Measurements from ENCODE around the gene KIDINS220. TPM values are rescaled to one million over a fixed set of nuclear protein-coding genes. Genes with fewer than 3 reads are reported as not detected.

KIDINS220 gene
- total and polyA plus RNA-seq, 2 of the 13 experiments (the other 11 are each of a cell fraction or from before 2014, with no cell fraction given): 25.2 to 32.3 TPM

DNA sequence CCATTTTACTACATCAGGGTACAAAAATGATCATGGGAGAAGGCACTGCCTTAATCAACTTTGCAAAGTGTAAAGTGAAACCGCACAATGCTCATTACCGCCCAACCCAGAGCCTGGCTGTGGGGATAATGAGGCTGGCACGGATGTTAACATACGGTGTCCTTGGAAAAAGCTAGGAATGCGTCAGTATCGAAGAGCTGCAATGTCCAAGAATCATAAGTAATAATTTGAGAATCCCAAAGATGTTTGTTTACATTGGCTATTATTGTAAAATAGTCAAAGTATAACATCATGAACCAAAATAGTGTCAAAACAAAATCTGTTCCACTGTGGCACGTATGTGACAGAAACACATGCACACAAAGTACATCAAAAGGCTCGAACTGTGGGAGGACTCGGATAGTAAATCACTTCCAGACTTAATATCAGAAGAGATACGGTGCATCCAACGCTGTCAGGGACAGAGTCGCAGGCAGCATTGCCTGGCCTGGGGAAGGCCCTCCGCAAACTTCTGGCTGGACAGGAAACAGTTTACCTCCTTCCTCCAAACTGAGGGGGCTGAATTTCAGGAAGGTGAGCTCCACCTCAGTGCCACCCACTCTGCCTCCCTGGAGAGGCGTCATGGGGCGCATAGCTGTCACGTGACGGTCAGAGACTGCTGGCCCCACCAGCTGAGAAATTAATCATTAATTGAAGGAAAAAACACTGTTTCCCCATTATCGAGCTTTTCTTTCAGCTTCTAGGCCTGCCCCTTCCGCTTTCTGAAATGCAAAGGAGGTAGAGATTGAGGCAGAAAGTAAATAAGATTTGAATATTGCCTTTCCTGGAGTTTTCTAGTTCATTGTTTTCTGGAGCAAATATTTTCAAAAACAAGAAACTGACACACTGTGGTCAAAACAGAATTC, 157.3 kb downstream of the KIDINS220 start (continued):
- peak; percentile 32; the same call in 1 of the 2 replicates for TF ChIP-seq RARG (CRISPR knock-in tag; IDR thresholded peaks at IDR 0.05; ENCODE audit: low read depth)
- TF ChIP-seq RELA (CRISPR knock-in tag; IDR thresholded peaks at IDR 0.05): 0 out of 2 replicates have a peak, but pooled peaks have one; percentile 32
- no peak for TF ChIP-seq CEBPB (IDR thresholded peaks at IDR 0.05; ENCODE audit: borderline replicate concordance, low read depth, low read length)
- TF ChIP-seq ZNF775 (CRISPR knock-in tag; IDR thresholded peaks at IDR 0.05; ENCODE audit: borderline replicate concordance): peak; percentile 43; the same call in 1 of the 2 replicates
- TF ChIP-seq, protein P1, sequence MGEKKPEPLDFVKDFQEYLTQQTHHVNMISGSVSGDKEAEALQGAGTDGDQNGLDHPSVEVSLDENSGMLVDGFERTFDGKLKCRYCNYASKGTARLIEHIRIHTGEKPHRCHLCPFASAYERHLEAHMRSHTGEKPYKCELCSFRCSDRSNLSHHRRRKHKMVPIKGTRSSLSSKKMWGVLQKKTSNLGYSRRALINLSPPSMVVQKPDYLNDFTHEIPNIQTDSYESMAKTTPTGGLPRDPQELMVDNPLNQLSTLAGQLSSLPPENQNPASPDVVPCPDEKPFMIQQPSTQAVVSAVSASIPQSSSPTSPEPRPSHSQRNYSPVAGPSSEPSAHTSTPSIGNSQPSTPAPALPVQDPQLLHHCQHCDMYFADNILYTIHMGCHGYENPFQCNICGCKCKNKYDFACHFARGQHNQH (CRISPR knock-in tag; IDR thresholded peaks at IDR 0.05): peak; percentile 91; the same call in 1 of the 2 replicates
- TF ChIP-seq SP4 (CRISPR knock-in tag; IDR thresholded peaks at IDR 0.05): peak; percentile 74
- peak; percentile 21; the same call in 1 of the 2 replicates for TF ChIP-seq ZNF788 (CRISPR knock-in tag; IDR thresholded peaks at IDR 0.05; ENCODE audit: borderline replicate concordance)
- TF ChIP-seq, protein P2, sequence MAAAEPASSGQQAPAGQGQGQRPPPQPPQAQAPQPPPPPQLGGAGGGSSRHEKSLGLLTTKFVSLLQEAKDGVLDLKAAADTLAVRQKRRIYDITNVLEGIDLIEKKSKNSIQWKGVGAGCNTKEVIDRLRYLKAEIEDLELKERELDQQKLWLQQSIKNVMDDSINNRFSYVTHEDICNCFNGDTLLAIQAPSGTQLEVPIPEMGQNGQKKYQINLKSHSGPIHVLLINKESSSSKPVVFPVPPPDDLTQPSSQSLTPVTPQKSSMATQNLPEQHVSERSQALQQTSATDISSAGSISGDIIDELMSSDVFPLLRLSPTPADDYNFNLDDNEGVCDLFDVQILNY (CRISPR knock-in tag; conservative IDR thresholded peaks at IDR 0.05): no peak
- TF ChIP-seq, protein P3, sequence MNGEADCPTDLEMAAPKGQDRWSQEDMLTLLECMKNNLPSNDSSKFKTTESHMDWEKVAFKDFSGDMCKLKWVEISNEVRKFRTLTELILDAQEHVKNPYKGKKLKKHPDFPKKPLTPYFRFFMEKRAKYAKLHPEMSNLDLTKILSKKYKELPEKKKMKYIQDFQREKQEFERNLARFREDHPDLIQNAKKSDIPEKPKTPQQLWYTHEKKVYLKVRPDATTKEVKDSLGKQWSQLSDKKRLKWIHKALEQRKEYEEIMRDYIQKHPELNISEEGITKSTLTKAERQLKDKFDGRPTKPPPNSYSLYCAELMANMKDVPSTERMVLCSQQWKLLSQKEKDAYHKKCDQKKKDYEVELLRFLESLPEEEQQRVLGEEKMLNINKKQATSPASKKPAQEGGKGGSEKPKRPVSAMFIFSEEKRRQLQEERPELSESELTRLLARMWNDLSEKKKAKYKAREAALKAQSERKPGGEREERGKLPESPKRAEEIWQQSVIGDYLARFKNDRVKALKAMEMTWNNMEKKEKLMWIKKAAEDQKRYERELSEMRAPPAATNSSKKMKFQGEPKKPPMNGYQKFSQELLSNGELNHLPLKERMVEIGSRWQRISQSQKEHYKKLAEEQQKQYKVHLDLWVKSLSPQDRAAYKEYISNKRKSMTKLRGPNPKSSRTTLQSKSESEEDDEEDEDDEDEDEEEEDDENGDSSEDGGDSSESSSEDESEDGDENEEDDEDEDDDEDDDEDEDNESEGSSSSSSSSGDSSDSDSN (CRISPR knock-in tag; IDR thresholded peaks at IDR 0.05): peak; percentile 79
- peak; percentile 96; the same call in 1 of the 2 replicates for TF ChIP-seq GLI4 (CRISPR knock-in tag; IDR thresholded peaks at IDR 0.05; ENCODE audit: borderline replicate concordance)
- TF ChIP-seq PCBP2 (optimal IDR thresholded peaks at IDR 0.05; ENCODE audit: low read depth, low read length, poor library complexity, severe bottlenecking): no peak
- no peak for TF ChIP-seq ZNF558 (CRISPR knock-in tag; IDR thresholded peaks at IDR 0.05; ENCODE audit: borderline replicate concordance)
- peak; percentile 4; the same call in 1 of the 2 replicates for TF ChIP-seq FOXP1 (IDR thresholded peaks at IDR 0.05)
- TF ChIP-seq FOXP1 (CRISPR knock-in tag; IDR thresholded peaks at IDR 0.05): peak; percentile 84
- peak; percentile 95 for TF ChIP-seq SALL1 (CRISPR knock-in tag; IDR thresholded peaks at IDR 0.05)
- TF ChIP-seq POLR2AphosphoS5 (IDR thresholded peaks at IDR 0.05; ENCODE audit: low read depth, low read length): peak; percentile 97
- peak; percentile 81 for TF ChIP-seq FOSL2 (CRISPR knock-in tag; IDR thresholded peaks at IDR 0.05)

Measured in HepG2 (cell line).